HUES48 (cell line): ENCODE measurements around the gene PHKB.

Experiments
- H3K27ac ChIP-seq: one replicate; pipeline ENCODE4 v1.7.0; 2013; ENCODE audit warnings: low read depth, low read length, inconsistent platforms
- H3K27me3 ChIP-seq: 2 replicates; pipeline ENCODE4 v1.6.1; 2013; ENCODE audit warnings: mild to moderate bottlenecking, low read length; ENCODE audit not compliant: control insufficient read depth, insufficient read depth
- H3K36me3 ChIP-seq: 2 replicates; pipeline ENCODE4 v1.6.1; 2013; ENCODE audit warnings: low read length; ENCODE audit not compliant: control insufficient read depth, insufficient read depth
- H3K4me1 ChIP-seq: 2 replicates; pipeline ENCODE4 v1.6.1; 2013; ENCODE audit warnings: mild to moderate bottlenecking, low read length; ENCODE audit not compliant: control insufficient read depth, insufficient read depth
- H3K4me3 ChIP-seq: 2 replicates; pipeline ENCODE4 v1.5.1; 2013; ENCODE audit warnings: mild to moderate bottlenecking, low read depth, low read length
- H3K9ac ChIP-seq: 2 replicates; pipeline ENCODE4 v1.6.1; 2013; ENCODE audit warnings: mild to moderate bottlenecking, low read depth, low read length, moderate library complexity
- H3K9me3 ChIP-seq: 2 replicates; pipeline ENCODE4 v1.6.1; 2013; ENCODE audit warnings: low read length; ENCODE audit not compliant: control insufficient read depth, insufficient read depth

Gene PHKB

GRCh38 chr16:47507701-47508100 is 46.6 kb downstream of the PHKB start:
- H3K4me3 ChIP-seq = no peak overlapping the region
- H3K9ac ChIP-seq = no peak overlapping the region
- H3K9me3 ChIP-seq = no peaks in the 10 kb centered on the region
- H3K27me3 ChIP-seq = no peaks in the 10 kb centered on the region
- peaks cover 7% of the 10 kb centered on the region for H3K4me1 ChIP-seq
- no peak overlapping the region for H3K27ac ChIP-seq
- peaks cover 28% of the 10 kb centered on the region for H3K36me3 ChIP-seq

- peaks cover 7% of the 10 kb centered on the region for H3K4me1 ChIP-seq
- H3K36me3 ChIP-seq = peaks cover 37% of the 10 kb centered on the region
- no peaks in the 10 kb centered on the region for H3K27me3 ChIP-seq
- H3K9ac ChIP-seq = no peak overlapping the region
- no peak overlapping the region for H3K27ac ChIP-seq
- H3K4me3 ChIP-seq = no peak overlapping the region
- no peaks in the 10 kb centered on the region for H3K9me3 ChIP-seq
Observed at GRCh38 chr16:47511882-47512281, 50.8 kb downstream of the PHKB start.

- Histone ChIP-seq H3K27me3 (no peaks in the 10 kb centered on the region), H3K4me1 (peaks cover 11% of the 10 kb centered on the region; the same call in 1 of the 2 replicates), H3K36me3 (peaks cover 21% of the 10 kb centered on the region), H3K9me3 (no peaks in the 10 kb centered on the region), H3K9ac (no peak overlapping the region), H3K4me3 (no peak overlapping the region), H3K27ac (no peak overlapping the region)
Observed at GRCh38 chr16:47519037-47519436, 57.9 kb downstream of the PHKB start.

- H3K27me3 ChIP-seq = no peaks in the 10 kb centered on the region
- peaks cover 11% of the 10 kb centered on the region; the same call in 1 of the 2 replicates for H3K4me1 ChIP-seq
- no peak overlapping the region for H3K9ac ChIP-seq
- H3K27ac ChIP-seq = no peak overlapping the region
- no peak overlapping the region for H3K4me3 ChIP-seq
- no peaks in the 10 kb centered on the region for H3K9me3 ChIP-seq
- peaks cover 18% of the 10 kb centered on the region for H3K36me3 ChIP-seq
Observed at GRCh38 chr16:47519546-47519945, 58.4 kb downstream of the PHKB start.

GRCh38 chr16:47519996-47520679 is 59.0 kb downstream of the PHKB start:
- Histone ChIP-seq H3K27ac (no peak overlapping the region), H3K9ac (no peak overlapping the region), H3K4me3 (no peak overlapping the region), H3K4me1 (peaks cover 11% of the 10 kb centered on the region; the same call in 1 of the 2 replicates), H3K9me3 (no peaks in the 10 kb centered on the region), H3K27me3 (no peaks in the 10 kb centered on the region), H3K36me3 (peaks cover 13% of the 10 kb centered on the region)

GRCh38 chr16:47523342-47524006 is 62.3 kb downstream of the PHKB start:
- Histone ChIP-seq H3K9ac (no peak overlapping the region), H3K9me3 (no peaks in the 10 kb centered on the region)

GRCh38 chr16:47524007-47524405 is 62.9 kb downstream of the PHKB start:
- no peak overlapping the region for H3K9ac ChIP-seq
- no peak overlapping the region for H3K27ac ChIP-seq
- peaks cover 11% of the 10 kb centered on the region; the same call in 1 of the 2 replicates for H3K4me1 ChIP-seq
- H3K4me3 ChIP-seq = no peak overlapping the region
- no peaks in the 10 kb centered on the region for H3K9me3 ChIP-seq
- H3K27me3 ChIP-seq = no peaks in the 10 kb centered on the region
- no peaks in the 10 kb centered on the region for H3K36me3 ChIP-seq

More at GRCh38 chr16:47523342-47524006, 62.3 kb downstream of the PHKB start:
- Histone ChIP-seq H3K4me1 (peaks cover 11% of the 10 kb centered on the region; the same call in 1 of the 2 replicates), H3K4me3 (no peak overlapping the region), H3K27ac (no peak overlapping the region), H3K27me3 (no peaks in the 10 kb centered on the region), H3K36me3 (no peaks in the 10 kb centered on the region)

GRCh38 chr16:47528431-47528830 is 67.3 kb downstream of the PHKB start:
- Histone ChIP-seq H3K27ac (no peak overlapping the region), H3K4me3 (no peak overlapping the region)

GRCh38 chr16:47533744-47534292 is 72.7 kb downstream of the PHKB start:
- Histone ChIP-seq H3K4me3 (no peak overlapping the region), H3K27ac (no peak overlapping the region), H3K9ac (no peak overlapping the region), H3K27me3 (no peaks in the 10 kb centered on the region), H3K9me3 (peaks cover 4% of the 10 kb centered on the region), H3K36me3 (no peaks in the 10 kb centered on the region), H3K4me1 (no peaks in the 10 kb centered on the region)

More at GRCh38 chr16:47528431-47528830, 67.3 kb downstream of the PHKB start:
- Histone ChIP-seq H3K27me3 (no peaks in the 10 kb centered on the region), H3K36me3 (no peaks in the 10 kb centered on the region), H3K9ac (no peak overlapping the region), H3K4me1 (peaks cover 7% of the 10 kb centered on the region; the same call in 1 of the 2 replicates), H3K9me3 (no peaks in the 10 kb centered on the region; the same call in 1 of the 2 replicates)

- H3K9ac ChIP-seq = no peak overlapping the region
- H3K4me3 ChIP-seq = no peak overlapping the region
- peaks cover 11% of the 10 kb centered on the region for H3K9me3 ChIP-seq
- H3K27me3 ChIP-seq = no peaks in the 10 kb centered on the region
- no peaks in the 10 kb centered on the region for H3K36me3 ChIP-seq
- no peaks in the 10 kb centered on the region for H3K4me1 ChIP-seq
- no peak overlapping the region for H3K27ac ChIP-seq
Observed at GRCh38 chr16:47538472-47538871, 77.3 kb downstream of the PHKB start.
